ENCODE results near the gene RASL10A.

Gene RASL10A

DNA sequence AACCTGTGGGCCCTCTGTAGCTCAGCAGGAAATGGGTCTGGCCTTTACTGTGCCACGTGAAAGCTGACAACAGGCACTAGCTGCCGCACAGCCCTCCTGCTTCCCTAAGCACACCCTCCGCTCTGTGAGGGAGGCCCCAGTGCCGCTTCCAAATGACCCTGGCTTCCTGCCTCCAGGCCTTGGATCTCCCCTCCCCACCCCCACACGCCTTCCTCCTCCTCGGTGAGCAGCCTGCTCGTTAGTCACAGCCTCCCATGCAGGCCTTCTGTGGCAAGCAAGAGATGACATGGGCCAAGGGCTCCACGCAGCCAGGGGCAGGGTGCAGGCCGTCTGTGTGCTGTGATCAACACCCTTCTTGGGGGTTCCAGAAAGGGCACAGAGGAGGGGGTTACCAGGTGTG lies 15.3 kb upstream of the RASL10A start:
- no peak for TF ChIP-seq ZC3H10 (CRISPR knock-in tag; IDR thresholded peaks at IDR 0.05)
- TF ChIP-seq, protein P1, sequence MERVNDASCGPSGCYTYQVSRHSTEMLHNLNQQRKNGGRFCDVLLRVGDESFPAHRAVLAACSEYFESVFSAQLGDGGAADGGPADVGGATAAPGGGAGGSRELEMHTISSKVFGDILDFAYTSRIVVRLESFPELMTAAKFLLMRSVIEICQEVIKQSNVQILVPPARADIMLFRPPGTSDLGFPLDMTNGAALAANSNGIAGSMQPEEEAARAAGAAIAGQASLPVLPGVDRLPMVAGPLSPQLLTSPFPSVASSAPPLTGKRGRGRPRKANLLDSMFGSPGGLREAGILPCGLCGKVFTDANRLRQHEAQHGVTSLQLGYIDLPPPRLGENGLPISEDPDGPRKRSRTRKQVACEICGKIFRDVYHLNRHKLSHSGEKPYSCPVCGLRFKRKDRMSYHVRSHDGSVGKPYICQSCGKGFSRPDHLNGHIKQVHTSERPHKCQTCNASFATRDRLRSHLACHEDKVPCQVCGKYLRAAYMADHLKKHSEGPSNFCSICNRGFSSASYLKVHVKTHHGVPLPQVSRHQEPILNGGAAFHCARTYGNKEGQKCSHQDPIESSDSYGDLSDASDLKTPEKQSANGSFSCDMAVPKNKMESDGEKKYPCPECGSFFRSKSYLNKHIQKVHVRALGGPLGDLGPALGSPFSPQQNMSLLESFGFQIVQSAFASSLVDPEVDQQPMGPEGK (CRISPR knock-in tag; IDR thresholded peaks at IDR 0.05; ENCODE audit: borderline replicate concordance), result no peak
- TF ChIP-seq ESRRG (CRISPR knock-in tag; IDR thresholded peaks at IDR 0.05), result no peak
- TF ChIP-seq ARNTL (CRISPR knock-in tag; IDR thresholded peaks at IDR 0.05; ENCODE audit: borderline replicate concordance, low read depth), result no peak
- TF ChIP-seq ZNF565 (CRISPR knock-in tag; conservative IDR thresholded peaks at IDR 0.05; ENCODE audit: low read depth), result no peak
- no peak for TF ChIP-seq ISL1 (CRISPR knock-in tag; IDR thresholded peaks at IDR 0.05)
- TF ChIP-seq PPARA (CRISPR knock-in tag; IDR thresholded peaks at IDR 0.05; ENCODE audit: borderline replicate concordance), result no peak
- TF ChIP-seq TOX (CRISPR knock-in tag; IDR thresholded peaks at IDR 0.05; ENCODE audit: borderline replicate concordance), result no peak
- no peak for TF ChIP-seq OSR1 (CRISPR knock-in tag; IDR thresholded peaks at IDR 0.05)
- ATAC-seq, result no peak

DNA sequence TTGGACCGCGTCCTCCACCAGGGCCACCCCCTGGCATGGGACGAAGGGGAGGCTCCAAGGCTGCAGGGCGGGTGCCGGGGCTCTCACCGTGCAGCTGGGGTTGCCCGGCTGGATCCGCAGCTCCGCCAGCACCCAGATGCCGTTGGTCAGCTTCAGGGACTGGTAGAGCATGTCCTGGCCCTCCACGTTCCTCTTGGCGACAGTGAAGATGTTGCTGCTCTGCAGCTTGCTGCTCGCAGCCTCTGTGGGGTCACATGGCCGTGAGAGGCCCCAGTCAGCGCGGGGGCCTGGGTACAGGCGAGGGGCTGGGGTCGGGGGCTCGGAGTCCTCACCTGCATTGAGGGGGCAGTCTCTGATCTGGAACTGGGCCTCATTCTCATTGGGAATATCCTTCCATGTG lies 14.8 kb upstream of the RASL10A start:
- no peak for ATAC-seq
- TF ChIP-seq, protein P2, sequence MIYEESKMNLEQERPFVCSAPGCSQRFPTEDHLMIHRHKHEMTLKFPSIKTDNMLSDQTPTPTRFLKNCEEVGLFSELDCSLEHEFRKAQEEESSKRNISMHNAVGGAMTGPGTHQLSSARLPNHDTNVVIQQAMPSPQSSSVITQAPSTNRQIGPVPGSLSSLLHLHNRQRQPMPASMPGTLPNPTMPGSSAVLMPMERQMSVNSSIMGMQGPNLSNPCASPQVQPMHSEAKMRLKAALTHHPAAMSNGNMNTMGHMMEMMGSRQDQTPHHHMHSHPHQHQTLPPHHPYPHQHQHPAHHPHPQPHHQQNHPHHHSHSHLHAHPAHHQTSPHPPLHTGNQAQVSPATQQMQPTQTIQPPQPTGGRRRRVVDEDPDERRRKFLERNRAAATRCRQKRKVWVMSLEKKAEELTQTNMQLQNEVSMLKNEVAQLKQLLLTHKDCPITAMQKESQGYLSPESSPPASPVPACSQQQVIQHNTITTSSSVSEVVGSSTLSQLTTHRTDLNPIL (CRISPR knock-in tag; IDR thresholded peaks at IDR 0.05; ENCODE audit: low read depth), result no peak
- TF ChIP-seq RARB (CRISPR knock-in tag; IDR thresholded peaks at IDR 0.05), result no peak

DNA sequence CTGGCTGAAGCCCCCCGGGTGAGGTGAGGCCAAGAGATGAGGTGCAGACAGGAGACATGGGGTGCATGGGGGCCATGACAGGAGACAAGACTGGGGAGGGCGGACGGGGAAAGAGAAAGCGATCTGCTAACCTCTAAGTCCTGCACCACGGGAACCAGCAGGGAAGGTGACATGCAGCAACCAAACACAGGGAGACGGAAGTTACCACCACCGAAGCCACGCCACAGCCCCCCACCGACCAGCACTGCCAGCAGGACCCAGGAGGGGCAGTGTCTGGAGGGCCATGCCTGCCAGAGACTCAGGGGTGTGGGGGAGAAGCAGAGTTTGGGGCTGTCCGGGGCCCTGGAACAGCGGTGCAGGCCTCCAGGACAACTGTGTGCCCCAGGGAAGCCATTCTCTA lies 14.1 kb upstream of the RASL10A start:
- no peak for TF ChIP-seq ZFP30 (CRISPR knock-in tag; IDR thresholded peaks at IDR 0.05)
- TF ChIP-seq, protein P3, sequence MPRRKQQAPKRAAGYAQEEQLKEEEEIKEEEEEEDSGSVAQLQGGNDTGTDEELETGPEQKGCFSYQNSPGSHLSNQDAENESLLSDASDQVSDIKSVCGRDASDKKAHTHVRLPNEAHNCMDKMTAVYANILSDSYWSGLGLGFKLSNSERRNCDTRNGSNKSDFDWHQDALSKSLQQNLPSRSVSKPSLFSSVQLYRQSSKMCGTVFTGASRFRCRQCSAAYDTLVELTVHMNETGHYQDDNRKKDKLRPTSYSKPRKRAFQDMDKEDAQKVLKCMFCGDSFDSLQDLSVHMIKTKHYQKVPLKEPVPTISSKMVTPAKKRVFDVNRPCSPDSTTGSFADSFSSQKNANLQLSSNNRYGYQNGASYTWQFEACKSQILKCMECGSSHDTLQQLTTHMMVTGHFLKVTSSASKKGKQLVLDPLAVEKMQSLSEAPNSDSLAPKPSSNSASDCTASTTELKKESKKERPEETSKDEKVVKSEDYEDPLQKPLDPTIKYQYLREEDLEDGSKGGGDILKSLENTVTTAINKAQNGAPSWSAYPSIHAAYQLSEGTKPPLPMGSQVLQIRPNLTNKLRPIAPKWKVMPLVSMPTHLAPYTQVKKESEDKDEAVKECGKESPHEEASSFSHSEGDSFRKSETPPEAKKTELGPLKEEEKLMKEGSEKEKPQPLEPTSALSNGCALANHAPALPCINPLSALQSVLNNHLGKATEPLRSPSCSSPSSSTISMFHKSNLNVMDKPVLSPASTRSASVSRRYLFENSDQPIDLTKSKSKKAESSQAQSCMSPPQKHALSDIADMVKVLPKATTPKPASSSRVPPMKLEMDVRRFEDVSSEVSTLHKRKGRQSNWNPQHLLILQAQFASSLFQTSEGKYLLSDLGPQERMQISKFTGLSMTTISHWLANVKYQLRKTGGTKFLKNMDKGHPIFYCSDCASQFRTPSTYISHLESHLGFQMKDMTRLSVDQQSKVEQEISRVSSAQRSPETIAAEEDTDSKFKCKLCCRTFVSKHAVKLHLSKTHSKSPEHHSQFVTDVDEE (CRISPR knock-in tag; IDR thresholded peaks at IDR 0.05), result no peak
- TF ChIP-seq POU6F1 (CRISPR knock-in tag; IDR thresholded peaks at IDR 0.05; ENCODE audit: borderline replicate concordance, low read depth), result no peak
- no peak for TF ChIP-seq TOX (CRISPR knock-in tag; IDR thresholded peaks at IDR 0.05; ENCODE audit: borderline replicate concordance)
- no peak for TF ChIP-seq ESRRG (CRISPR knock-in tag; IDR thresholded peaks at IDR 0.05)
- TF ChIP-seq TCF4 (CRISPR knock-in tag; IDR thresholded peaks at IDR 0.05; ENCODE audit: borderline replicate concordance), result no peak
- TF ChIP-seq BACH2 (CRISPR knock-in tag; IDR thresholded peaks at IDR 0.05; ENCODE audit: borderline replicate concordance), result no peak
- TF ChIP-seq ARNTL (CRISPR knock-in tag; IDR thresholded peaks at IDR 0.05; ENCODE audit: borderline replicate concordance, low read depth), result no peak
- no peak for TF ChIP-seq GLIS3 (CRISPR knock-in tag; IDR thresholded peaks at IDR 0.05)
- TF ChIP-seq RARB (CRISPR knock-in tag; IDR thresholded peaks at IDR 0.05), result no peak
- no peak for ATAC-seq

GRCh38 chr22:29328566-29329500 lies 13.3 kb upstream of the RASL10A start:
- no peak for ATAC-seq
- TF ChIP-seq PPARA (CRISPR knock-in tag; IDR thresholded peaks at IDR 0.05; ENCODE audit: borderline replicate concordance) (no peak), CSDC2 (CRISPR knock-in tag; IDR thresholded peaks at IDR 0.05) (no peak), OSR1 (CRISPR knock-in tag; IDR thresholded peaks at IDR 0.05) (no peak), TCF4 (CRISPR knock-in tag; IDR thresholded peaks at IDR 0.05; ENCODE audit: borderline replicate concordance) (no peak), ARNTL (CRISPR knock-in tag; IDR thresholded peaks at IDR 0.05; ENCODE audit: borderline replicate concordance, low read depth) (no peak), ZFP3 (CRISPR knock-in tag; IDR thresholded peaks at IDR 0.05) (no peak), ZNF565 (CRISPR knock-in tag; conservative IDR thresholded peaks at IDR 0.05; ENCODE audit: low read depth) (no peak), ZFP30 (CRISPR knock-in tag; IDR thresholded peaks at IDR 0.05) (no peak), ZNF8 (CRISPR knock-in tag; IDR thresholded peaks at IDR 0.05) (no peak), RARB (CRISPR knock-in tag; IDR thresholded peaks at IDR 0.05) (no peak)
- TF ChIP-seq, protein P1 (CRISPR knock-in tag; IDR thresholded peaks at IDR 0.05; ENCODE audit: borderline replicate concordance), result no peak
- TF ChIP-seq, protein P2 (CRISPR knock-in tag; IDR thresholded peaks at IDR 0.05; ENCODE audit: low read depth), result no peak
